H9 (cell line): ENCODE results near the gene FCHO1. TPM values are rescaled to one million over a fixed set of nuclear protein-coding genes. Genes with fewer than 3 reads are reported as not detected.
A peak's percentile ranks its signal among the peaks of the same experiment; 100 is the strongest.

Experiments
- DNase-seq: peaks from one replicate; pipeline ENCODE4 v3.0.0-alpha.2; 2017
- H2AFZ ChIP-seq: one replicate; pipeline ENCODE4 v1.6.1; 2013; ENCODE audit warnings: mild to moderate bottlenecking, low read length, control low read depth, moderate library complexity
- H2AK5ac ChIP-seq: 2 replicates; pipeline ENCODE4 v1.6.1; 2013; ENCODE audit warnings: low read length, control low read depth, mixed read lengths; ENCODE audit not compliant: insufficient read length
- H2BK120ac ChIP-seq: one replicate; pipeline ENCODE4 v1.6.1; 2013; ENCODE audit warnings: low read depth, mild to moderate bottlenecking, low read length, control low read depth, inconsistent platforms; ENCODE audit not compliant: poor library complexity, severe bottlenecking
- H2BK12ac ChIP-seq: 2 replicates; pipeline ENCODE4 v1.6.1; 2013; ENCODE audit warnings: low read length, control low read depth, mixed read lengths, low read depth; ENCODE audit not compliant: insufficient read length
- H2BK15ac ChIP-seq: 2 replicates; pipeline ENCODE4 v1.6.1; 2013; ENCODE audit warnings: low read depth, low read length, control low read depth
- H2BK20ac ChIP-seq: one replicate; pipeline ENCODE4 v1.6.1; 2013; ENCODE audit warnings: low read depth, mild to moderate bottlenecking, low read length, control low read depth, inconsistent platforms; ENCODE audit not compliant: poor library complexity, severe bottlenecking
- H2BK5ac ChIP-seq: 2 replicates; pipeline ENCODE4 v1.6.1; 2013; ENCODE audit warnings: low read length, control low read depth, mixed read lengths; ENCODE audit not compliant: insufficient read length
- H3K14ac ChIP-seq: 2 replicates; pipeline ENCODE4 v1.6.1; 2013; ENCODE audit warnings: low read length, control low read depth; ENCODE audit not compliant: insufficient read depth
- H3K18ac ChIP-seq: 2 replicates; pipeline ENCODE4 v1.6.1; 2013; ENCODE audit warnings: low read depth, mild to moderate bottlenecking, mixed read lengths, low read length, control low read depth; ENCODE audit not compliant: insufficient read length
- H3K23ac ChIP-seq: 2 replicates; pipeline ENCODE4 v1.6.1; 2013; ENCODE audit warnings: low read length, control low read depth, mixed read lengths, low read depth; ENCODE audit not compliant: insufficient read length
- H3K23me2 ChIP-seq: 2 replicates; pipeline ENCODE4 v1.6.1; 2013; ENCODE audit warnings: low read depth, mild to moderate bottlenecking, mixed read lengths, low read length, control low read depth; ENCODE audit not compliant: insufficient read length, poor library complexity, severe bottlenecking
- H3K27ac ChIP-seq: 2 replicates; pipeline ENCODE4 v1.5.1; 2013; ENCODE audit warnings: low read length, control low read depth, mixed read lengths, low read depth; ENCODE audit not compliant: insufficient read length
- H3K27me3 ChIP-seq: 2 replicates; pipeline ENCODE4 v1.6.1; 2013; ENCODE audit warnings: low read length, control low read depth, inconsistent platforms; ENCODE audit not compliant: insufficient read depth
- H3K4ac ChIP-seq: 2 replicates; pipeline ENCODE4 v1.6.1; 2013; ENCODE audit warnings: low read depth, mild to moderate bottlenecking, control low read depth, inconsistent platforms, low read length, moderate library complexity
- H3K4me1 ChIP-seq: 2 replicates; pipeline ENCODE4 v1.6.1; 2013; ENCODE audit warnings: low read length, control low read depth, inconsistent platforms; ENCODE audit not compliant: insufficient read depth
- H3K4me2 ChIP-seq: 2 replicates; pipeline ENCODE4 v1.6.1; 2013; ENCODE audit warnings: low read length, control low read depth, mixed read lengths; ENCODE audit not compliant: insufficient read length, insufficient read depth
- H3K56ac ChIP-seq: 2 replicates; pipeline ENCODE4 v1.6.1; 2013; ENCODE audit warnings: low read depth, mild to moderate bottlenecking, mixed read lengths, low read length, control low read depth; ENCODE audit not compliant: insufficient read length
- H3K79me1 ChIP-seq: 2 replicates; pipeline ENCODE4 v1.6.1; 2013; ENCODE audit warnings: low read depth, mild to moderate bottlenecking, moderate library complexity, low read length, control low read depth, inconsistent platforms; ENCODE audit not compliant: insufficient read depth, poor library complexity, severe bottlenecking
- H3K79me2 ChIP-seq: 2 replicates; pipeline ENCODE4 v1.6.1; 2013; ENCODE audit warnings: low read length, control low read depth, inconsistent platforms; ENCODE audit not compliant: insufficient read depth
- H3K9ac ChIP-seq: 2 replicates; pipeline ENCODE4 v1.6.1; 2013; ENCODE audit warnings: low read length, control low read depth, mixed read lengths; ENCODE audit not compliant: insufficient read length; ENCODE audit errors: extremely low read depth
- H3K9me3 ChIP-seq: one replicate; pipeline ENCODE4 v1.6.1; 2013; ENCODE audit warnings: low read depth, low read length, inconsistent platforms; ENCODE audit not compliant: control insufficient read depth
- H3T11ph ChIP-seq: one replicate; pipeline ENCODE4 v1.6.1; 2013; ENCODE audit warnings: mild to moderate bottlenecking, low read length, control low read depth, inconsistent platforms
- H4K20me1 ChIP-seq: one replicate; pipeline ENCODE4 v1.6.1; 2013; ENCODE audit not compliant: control insufficient read depth, insufficient read length, insufficient read depth
- H4K5ac ChIP-seq: 2 replicates; pipeline ENCODE4 v1.6.1; 2013; ENCODE audit warnings: low read depth, mild to moderate bottlenecking, mixed read lengths, low read length, control low read depth; ENCODE audit not compliant: insufficient read length
- H4K8ac ChIP-seq: replicated peaks from 2 replicates; pipeline ENCODE4 v1.6.1; 2013; ENCODE audit warnings: low read length, control low read depth, mixed read lengths, low read depth; ENCODE audit not compliant: insufficient read length
- H4K91ac ChIP-seq: 2 replicates; pipeline ENCODE4 v1.6.1; 2013; ENCODE audit warnings: low read depth, mild to moderate bottlenecking, moderate library complexity, mixed read lengths, low read length, control low read depth; ENCODE audit not compliant: insufficient read length
- H3K27ac Mint-ChIP-seq, 3 experiments: 2 replicates in 2 of 3; 3 replicates in 1 of 3; pipeline ENCODE4 v1.8.0; 2020 to 2021; ENCODE audit warnings: mixed read lengths in 3 of 3, mild to moderate bottlenecking in 1 of 3, moderate library complexity in 1 of 3
- H3K27me3 Mint-ChIP-seq: 2 replicates; pipeline ENCODE4 v1.8.0; 2021; ENCODE audit warnings: low read depth, mild to moderate bottlenecking, moderate library complexity, mixed read lengths
- H3K36me3 Mint-ChIP-seq, 3 experiments: 2 replicates in 2 of 3; 3 replicates in 1 of 3; pipeline ENCODE4 v1.8.0; 2020 to 2021; ENCODE audit warnings: low read depth in 3 of 3, mixed read lengths in 3 of 3; ENCODE audit not compliant: insufficient read depth in 1 of 3
- H3K4me1 Mint-ChIP-seq, 2 experiments: 2 replicates each; pipeline ENCODE4 v1.8.0; 2020; ENCODE audit warnings: mixed read lengths in 2 of 2
- H3K4me3 Mint-ChIP-seq, 2 experiments: 2 replicates in 1 of 2; 3 replicates in 1 of 2; pipeline ENCODE4 v1.8.0; 2020 to 2021; ENCODE audit warnings: mild to moderate bottlenecking in 2 of 2, mixed read lengths in 2 of 2, moderate library complexity in 1 of 2
- H3K9me3 Mint-ChIP-seq, 2 experiments: 2 replicates in 1 of 2; 3 replicates in 1 of 2; pipeline ENCODE4 v1.8.0; 2020; ENCODE audit warnings: mild to moderate bottlenecking in 2 of 2, mixed read lengths in 2 of 2, moderate library complexity in 1 of 2
- CTCF ChIP-seq: fragments of 200-600 bp; sonication (generic); conservative IDR thresholded peaks from 3 replicates; pipeline ENCODE4 v1.8.0; 2021; ENCODE audit warnings: antibody characterized with exemption, mild to moderate bottlenecking
- WGBS: extraction: QIAGEN DNeasy Blood & Tissue Kit; methylation state at CpG from one replicate; pipeline ENCODE4 v1.1.7; 2013; ENCODE audit warnings: missing lambda C conversion rate, low lambda C conversion rate, mixed read lengths; ENCODE audit not compliant: insufficient read length; ENCODE audit errors: extremely low coverage; 5-methylcytosine and 5-hydroxymethylcytosine counted together
- total RNA-seq: library from RNA; stranded (reverse); gene quantifications from 2 replicates; pipeline ENCODE4 v1.2.1, GENCODE V29; 2021

The FCHO1 gene
- total RNA-seq, 1 experiment from 2014 or later, result 13.1 TPM

GRCh38 chr19:17721821-17722220, 29.5 kb upstream of the FCHO1 start:
- Histone ChIP-seq H4K5ac (no peak overlapping the region), H4K20me1 (no peaks in the 10 kb centered on the region), H3K27ac (no peak overlapping the region), H3T11ph (no peak overlapping the region), H2AK5ac (no peak overlapping the region), H3K4me2 (no peak overlapping the region), H2BK120ac (no peak overlapping the region), H2BK20ac (no peak overlapping the region), H3K23ac (no peak overlapping the region), H3K9ac (no peak overlapping the region), H2AFZ (no peak overlapping the region), H3K18ac (no peak overlapping the region), H3K79me1 (peaks cover 14% of the 10 kb centered on the region), H3K14ac (no peak overlapping the region), H3K79me2 (peaks cover 14% of the 10 kb centered on the region; the same call in 1 of the 2 replicates), H3K4ac (no peak overlapping the region), H4K91ac (no peak overlapping the region), H3K9me3 (no peaks in the 10 kb centered on the region), H2BK15ac (no peak overlapping the region), H3K56ac (no peak overlapping the region), H3K4me1 (peaks cover 7% of the 10 kb centered on the region), H3K27me3 (no peaks in the 10 kb centered on the region), H4K8ac (no peak overlapping the region), H3K23me2 (peaks cover 6% of the 10 kb centered on the region), H2BK5ac (no peak overlapping the region), H2BK12ac (no peak overlapping the region)
- H3K36me3 Mint-ChIP-seq, result peaks cover 25 to 43% (median 41%) of the 10 kb centered on the region in 3 experiments; a peak in 6 of 7 replicates
- peak overlapping the region; percentile 82 to 85; a peak in 3 of 5 replicates for H3K4me3 Mint-ChIP-seq
- no peaks in the 10 kb centered on the region for H3K27me3 Mint-ChIP-seq
- no peak for DNase-seq
- no peaks in the 10 kb centered on the region; a peak in 1 of 5 replicates for H3K9me3 Mint-ChIP-seq
- peaks cover 25 to 30% of the 10 kb centered on the region in 2 experiments for H3K4me1 Mint-ChIP-seq
- WGBS, result no CpG with 5 or more reads among the region's 8 CpGs
- H3K27ac Mint-ChIP-seq, result peak overlapping the region in 1 of 3 experiments; percentile 85; a peak in 1 of 7 replicates
- TF ChIP-seq CTCF, result no peak
